HEK293 (cell line): ENCODE results near the gene ADIPOR1.

ENCODE experiments used
- KLF9 ChIP-seq: fragments of 450-650 bp; formaldehyde crosslinking; IDR thresholded peaks from 2 replicates; pipeline ENCODE4 v1.5.1; 2016; ENCODE audit warnings: missing biosample characterization, missing genetic modification characterization, low read depth
- TRIM28 ChIP-seq: IDR thresholded peaks from 2 replicates; pipeline ENCODE4 v1.6.1; 2011; ENCODE audit warnings: low read length, control low read depth, borderline replicate concordance
- ZBTB1 ChIP-seq: fragments of 450-650 bp; formaldehyde crosslinking; IDR thresholded peaks from 2 replicates; pipeline ENCODE4 v1.5.1; 2016; ENCODE audit warnings: missing biosample characterization, missing genetic modification characterization
- ZBTB21 ChIP-seq: fragments of 450-650 bp; formaldehyde crosslinking; IDR thresholded peaks from 2 replicates; pipeline ENCODE4 v1.5.1; 2017; ENCODE audit warnings: missing biosample characterization, missing genetic modification characterization
- ZNF138 ChIP-seq: fragments of 450-650 bp; formaldehyde crosslinking; IDR thresholded peaks from 2 replicates; pipeline ENCODE4 v1.5.1; 2016; ENCODE audit warnings: missing biosample characterization, missing genetic modification characterization, borderline replicate concordance
- ZNF416 ChIP-seq: fragments of 450-650 bp; formaldehyde crosslinking; IDR thresholded peaks from 2 replicates; pipeline ENCODE4 v1.5.1; 2016; ENCODE audit warnings: missing biosample characterization, missing genetic modification characterization
- ZNF510 ChIP-seq: fragments of 450-650 bp; formaldehyde crosslinking; IDR thresholded peaks from 2 replicates; pipeline ENCODE4 v1.5.1; 2018; ENCODE audit warnings: mild to moderate bottlenecking, missing genetic modification characterization, missing biosample characterization; ENCODE audit not compliant: insufficient replicate concordance
- ZNF707 ChIP-seq: fragments of 450-650 bp; formaldehyde crosslinking; IDR thresholded peaks from 2 replicates; pipeline ENCODE4 v1.5.1; 2016; ENCODE audit warnings: missing biosample characterization, missing genetic modification characterization
- TF ChIP-seq, protein P1 (sequence below): fragments of 450-650 bp; formaldehyde crosslinking; IDR thresholded peaks from 2 replicates; pipeline ENCODE4 v1.5.1; 2016; ENCODE audit warnings: missing biosample characterization, missing genetic modification characterization
- TF ChIP-seq, protein P2 (sequence below): fragments of 450-650 bp; formaldehyde crosslinking; IDR thresholded peaks from 2 replicates; pipeline ENCODE4 v1.5.1; 2016; ENCODE audit warnings: missing biosample characterization, missing genetic modification characterization
- TF ChIP-seq, protein P3 (sequence below): fragments of 450-650 bp; IDR thresholded peaks from 2 replicates; pipeline ENCODE4 v1.5.1; 2018; ENCODE audit warnings: missing biosample characterization, missing genetic modification characterization
- TF ChIP-seq, protein P4 (sequence below): fragments of 450-650 bp; formaldehyde crosslinking; IDR thresholded peaks from 2 replicates; pipeline ENCODE4 v1.5.1; 2017; ENCODE audit warnings: missing biosample characterization, missing genetic modification characterization

DNA sequence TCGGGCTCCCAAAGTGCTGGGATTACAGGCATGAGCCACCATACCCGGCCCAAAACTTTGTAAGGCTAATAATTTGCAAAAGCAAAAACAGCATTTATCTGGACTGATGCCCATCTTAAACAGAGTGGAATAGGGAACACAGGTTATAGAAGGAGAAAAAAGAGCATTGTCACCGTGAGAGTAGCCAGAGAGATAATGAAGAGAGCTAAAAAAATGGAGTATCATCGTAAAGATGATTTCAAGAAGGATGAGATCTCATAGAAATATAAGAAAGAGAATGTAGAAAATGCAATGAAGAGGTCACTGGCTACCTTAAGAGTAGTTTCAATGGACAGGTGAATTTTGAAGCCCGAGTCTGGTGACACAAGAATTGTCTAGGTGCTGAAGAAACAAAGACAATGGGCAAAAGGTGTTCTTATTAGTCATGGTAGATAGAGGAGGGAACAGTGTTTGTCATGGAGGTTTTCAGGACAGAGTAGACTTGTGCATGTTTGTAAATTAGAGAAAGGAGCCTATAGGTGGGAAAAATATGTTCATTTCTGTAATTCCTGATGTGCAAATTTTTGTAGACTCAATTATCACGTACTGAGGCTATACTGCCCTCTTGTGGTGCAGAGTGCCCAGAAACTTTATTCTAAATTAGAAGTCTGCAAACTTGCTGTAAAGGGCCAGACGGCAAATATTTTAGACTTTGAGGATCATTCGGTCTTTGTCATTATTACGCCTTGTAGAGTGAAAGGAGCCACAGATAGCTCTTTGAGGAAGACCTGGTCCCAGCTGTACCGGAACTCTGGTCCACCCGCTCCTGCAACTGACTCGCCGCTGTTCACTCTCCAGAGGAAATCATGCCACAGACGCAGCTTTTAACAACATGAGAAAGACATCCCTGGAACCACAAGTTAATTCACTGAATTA lies 41.0 kb upstream of the ADIPOR1 start:
- TF ChIP-seq, protein P1, sequence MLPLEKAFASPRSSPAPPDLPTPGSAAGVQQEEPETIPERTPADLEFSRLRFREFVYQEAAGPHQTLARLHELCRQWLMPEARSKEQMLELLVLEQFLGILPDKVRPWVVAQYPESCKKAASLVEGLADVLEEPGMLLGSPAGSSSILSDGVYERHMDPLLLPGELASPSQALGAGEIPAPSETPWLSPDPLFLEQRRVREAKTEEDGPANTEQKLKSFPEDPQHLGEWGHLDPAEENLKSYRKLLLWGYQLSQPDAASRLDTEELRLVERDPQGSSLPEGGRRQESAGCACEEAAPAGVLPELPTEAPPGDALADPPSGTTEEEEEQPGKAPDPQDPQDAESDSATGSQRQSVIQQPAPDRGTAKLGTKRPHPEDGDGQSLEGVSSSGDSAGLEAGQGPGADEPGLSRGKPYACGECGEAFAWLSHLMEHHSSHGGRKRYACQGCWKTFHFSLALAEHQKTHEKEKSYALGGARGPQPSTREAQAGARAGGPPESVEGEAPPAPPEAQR (tag by site-specific recombination): no peak
- TF ChIP-seq, protein P2, sequence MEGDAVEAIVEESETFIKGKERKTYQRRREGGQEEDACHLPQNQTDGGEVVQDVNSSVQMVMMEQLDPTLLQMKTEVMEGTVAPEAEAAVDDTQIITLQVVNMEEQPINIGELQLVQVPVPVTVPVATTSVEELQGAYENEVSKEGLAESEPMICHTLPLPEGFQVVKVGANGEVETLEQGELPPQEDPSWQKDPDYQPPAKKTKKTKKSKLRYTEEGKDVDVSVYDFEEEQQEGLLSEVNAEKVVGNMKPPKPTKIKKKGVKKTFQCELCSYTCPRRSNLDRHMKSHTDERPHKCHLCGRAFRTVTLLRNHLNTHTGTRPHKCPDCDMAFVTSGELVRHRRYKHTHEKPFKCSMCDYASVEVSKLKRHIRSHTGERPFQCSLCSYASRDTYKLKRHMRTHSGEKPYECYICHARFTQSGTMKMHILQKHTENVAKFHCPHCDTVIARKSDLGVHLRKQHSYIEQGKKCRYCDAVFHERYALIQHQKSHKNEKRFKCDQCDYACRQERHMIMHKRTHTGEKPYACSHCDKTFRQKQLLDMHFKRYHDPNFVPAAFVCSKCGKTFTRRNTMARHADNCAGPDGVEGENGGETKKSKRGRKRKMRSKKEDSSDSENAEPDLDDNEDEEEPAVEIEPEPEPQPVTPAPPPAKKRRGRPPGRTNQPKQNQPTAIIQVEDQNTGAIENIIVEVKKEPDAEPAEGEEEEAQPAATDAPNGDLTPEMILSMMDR (tag by site-specific recombination): peak; percentile 48
- TF ChIP-seq, protein P3, sequence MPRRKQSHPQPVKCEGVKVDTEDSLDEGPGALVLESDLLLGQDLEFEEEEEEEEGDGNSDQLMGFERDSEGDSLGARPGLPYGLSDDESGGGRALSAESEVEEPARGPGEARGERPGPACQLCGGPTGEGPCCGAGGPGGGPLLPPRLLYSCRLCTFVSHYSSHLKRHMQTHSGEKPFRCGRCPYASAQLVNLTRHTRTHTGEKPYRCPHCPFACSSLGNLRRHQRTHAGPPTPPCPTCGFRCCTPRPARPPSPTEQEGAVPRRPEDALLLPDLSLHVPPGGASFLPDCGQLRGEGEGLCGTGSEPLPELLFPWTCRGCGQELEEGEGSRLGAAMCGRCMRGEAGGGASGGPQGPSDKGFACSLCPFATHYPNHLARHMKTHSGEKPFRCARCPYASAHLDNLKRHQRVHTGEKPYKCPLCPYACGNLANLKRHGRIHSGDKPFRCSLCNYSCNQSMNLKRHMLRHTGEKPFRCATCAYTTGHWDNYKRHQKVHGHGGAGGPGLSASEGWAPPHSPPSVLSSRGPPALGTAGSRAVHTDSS: no peak
- TF ChIP-seq, protein P4, sequence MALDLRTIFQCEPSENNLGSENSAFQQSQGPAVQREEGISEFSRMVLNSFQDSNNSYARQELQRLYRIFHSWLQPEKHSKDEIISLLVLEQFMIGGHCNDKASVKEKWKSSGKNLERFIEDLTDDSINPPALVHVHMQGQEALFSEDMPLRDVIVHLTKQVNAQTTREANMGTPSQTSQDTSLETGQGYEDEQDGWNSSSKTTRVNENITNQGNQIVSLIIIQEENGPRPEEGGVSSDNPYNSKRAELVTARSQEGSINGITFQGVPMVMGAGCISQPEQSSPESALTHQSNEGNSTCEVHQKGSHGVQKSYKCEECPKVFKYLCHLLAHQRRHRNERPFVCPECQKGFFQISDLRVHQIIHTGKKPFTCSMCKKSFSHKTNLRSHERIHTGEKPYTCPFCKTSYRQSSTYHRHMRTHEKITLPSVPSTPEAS (tag by site-specific recombination): no peak
- TF ChIP-seq ZNF138 (no peak), KLF9 (tag by site-specific recombination) (no peak), ZNF510 (tag by site-specific recombination) (no peak), ZBTB21 (tag by site-specific recombination) (no peak), ZNF416 (tag by site-specific recombination) (no peak), ZBTB1 (no peak), ZNF707 (tag by site-specific recombination) (no peak), TRIM28 (no peak)
